Lower leg skin (tissue), 3 donors: ENCODE measurements around the gene PRDM9.

ENCODE experiments used
- POLR2A ChIP-seq, 2 donors: fragments of 450-650 bp; IDR thresholded peaks; one replicate each; pipeline ENCODE4 v1.6.1; 2016 to 2017; ENCODE audit warnings: antibody characterized with exemption in 2 of 2, mild to moderate bottlenecking in 1 of 2, moderate library complexity in 1 of 2
- TF ChIP-seq, protein P1 (sequence below), 3 donors: fragments of 450-650 bp; IDR thresholded peaks; one replicate each; pipeline ENCODE4 v1.5.1; 2016; ENCODE audit warnings: antibody characterized with exemption in 3 of 3, mild to moderate bottlenecking in 3 of 3, moderate library complexity in 2 of 3

DNA sequence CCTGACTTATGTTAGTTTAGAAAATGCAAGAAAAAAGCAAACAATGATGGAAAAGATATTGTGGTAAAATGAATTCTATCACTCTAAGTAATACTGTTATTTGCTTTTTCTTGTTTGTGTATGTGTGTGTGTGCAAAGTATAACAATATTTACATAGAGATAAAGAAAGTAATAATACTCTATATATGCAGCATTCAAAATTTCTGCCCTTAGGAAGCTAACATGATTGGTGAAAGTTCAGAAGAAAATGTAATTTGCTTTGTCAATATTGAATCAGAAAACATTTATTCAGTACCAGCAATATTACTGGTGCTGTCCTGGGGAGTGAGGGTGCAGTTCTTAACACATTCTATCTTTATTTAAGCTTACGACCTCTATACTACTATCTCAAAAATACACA is 12.9 kb upstream of the PRDM9 start:
- TF ChIP-seq, protein P1, sequence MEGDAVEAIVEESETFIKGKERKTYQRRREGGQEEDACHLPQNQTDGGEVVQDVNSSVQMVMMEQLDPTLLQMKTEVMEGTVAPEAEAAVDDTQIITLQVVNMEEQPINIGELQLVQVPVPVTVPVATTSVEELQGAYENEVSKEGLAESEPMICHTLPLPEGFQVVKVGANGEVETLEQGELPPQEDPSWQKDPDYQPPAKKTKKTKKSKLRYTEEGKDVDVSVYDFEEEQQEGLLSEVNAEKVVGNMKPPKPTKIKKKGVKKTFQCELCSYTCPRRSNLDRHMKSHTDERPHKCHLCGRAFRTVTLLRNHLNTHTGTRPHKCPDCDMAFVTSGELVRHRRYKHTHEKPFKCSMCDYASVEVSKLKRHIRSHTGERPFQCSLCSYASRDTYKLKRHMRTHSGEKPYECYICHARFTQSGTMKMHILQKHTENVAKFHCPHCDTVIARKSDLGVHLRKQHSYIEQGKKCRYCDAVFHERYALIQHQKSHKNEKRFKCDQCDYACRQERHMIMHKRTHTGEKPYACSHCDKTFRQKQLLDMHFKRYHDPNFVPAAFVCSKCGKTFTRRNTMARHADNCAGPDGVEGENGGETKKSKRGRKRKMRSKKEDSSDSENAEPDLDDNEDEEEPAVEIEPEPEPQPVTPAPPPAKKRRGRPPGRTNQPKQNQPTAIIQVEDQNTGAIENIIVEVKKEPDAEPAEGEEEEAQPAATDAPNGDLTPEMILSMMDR (IDR thresholded peaks at IDR 0.05), result no peak
- TF ChIP-seq POLR2A (IDR thresholded peaks at IDR 0.05), result no peak
